ENCODE measurements around the gene SSH2. TPM values are rescaled to one million over a fixed set of nuclear protein-coding genes. Genes with fewer than 3 reads are reported as not detected.

SSH2 gene
- total RNA-seq, 4 donors from 2014 or later = 140 to 241 (median 172) TPM

DNA sequence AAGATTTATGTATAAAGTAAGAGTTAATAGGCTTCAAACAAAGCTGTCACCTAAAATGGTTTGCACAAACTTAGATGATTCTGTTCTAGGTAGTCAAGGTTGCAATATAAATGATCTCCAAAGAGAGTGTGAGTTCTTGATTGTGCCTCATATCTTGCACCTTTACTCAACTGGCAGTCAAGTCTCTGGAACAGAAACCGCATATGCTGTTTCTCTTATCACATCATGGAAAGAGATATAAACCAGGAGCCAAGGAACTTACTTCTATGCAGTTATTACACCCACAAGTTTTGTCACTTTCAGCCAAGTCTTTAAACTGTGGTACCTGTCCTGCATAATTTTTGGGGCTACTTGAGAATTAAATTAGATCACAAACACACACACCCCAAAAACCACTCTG, 5.2 kb downstream of the SSH2 start:
- Histone ChIP-seq H3K4me1 (peaks cover 24 to 30% of the 10 kb centered on the region in 2 donors), H3K4me3 (no peak overlapping the region), H3K27ac (no peak overlapping the region), H3K9me3 (no peaks in the 10 kb centered on the region), H3K27me3 (no peaks in the 10 kb centered on the region), H3K36me3 (no peaks in the 10 kb centered on the region)
- DNase-seq (no peak), ATAC-seq (no peak)
- no peak for TF ChIP-seq POLR2A (IDR thresholded peaks at IDR 0.05)
- TF ChIP-seq, protein P1, sequence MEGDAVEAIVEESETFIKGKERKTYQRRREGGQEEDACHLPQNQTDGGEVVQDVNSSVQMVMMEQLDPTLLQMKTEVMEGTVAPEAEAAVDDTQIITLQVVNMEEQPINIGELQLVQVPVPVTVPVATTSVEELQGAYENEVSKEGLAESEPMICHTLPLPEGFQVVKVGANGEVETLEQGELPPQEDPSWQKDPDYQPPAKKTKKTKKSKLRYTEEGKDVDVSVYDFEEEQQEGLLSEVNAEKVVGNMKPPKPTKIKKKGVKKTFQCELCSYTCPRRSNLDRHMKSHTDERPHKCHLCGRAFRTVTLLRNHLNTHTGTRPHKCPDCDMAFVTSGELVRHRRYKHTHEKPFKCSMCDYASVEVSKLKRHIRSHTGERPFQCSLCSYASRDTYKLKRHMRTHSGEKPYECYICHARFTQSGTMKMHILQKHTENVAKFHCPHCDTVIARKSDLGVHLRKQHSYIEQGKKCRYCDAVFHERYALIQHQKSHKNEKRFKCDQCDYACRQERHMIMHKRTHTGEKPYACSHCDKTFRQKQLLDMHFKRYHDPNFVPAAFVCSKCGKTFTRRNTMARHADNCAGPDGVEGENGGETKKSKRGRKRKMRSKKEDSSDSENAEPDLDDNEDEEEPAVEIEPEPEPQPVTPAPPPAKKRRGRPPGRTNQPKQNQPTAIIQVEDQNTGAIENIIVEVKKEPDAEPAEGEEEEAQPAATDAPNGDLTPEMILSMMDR (IDR thresholded peaks at IDR 0.05 in 4 of 5, conservative IDR thresholded peaks at IDR 0.05 in 1 of 5) = no peak
- intact Hi-C loops (cut with DNase I; ENCODE audit: low total_unique reads) = no loop called here
- in situ Hi-C loops (cut with MboI; ENCODE audit: low sequenced_read_pairs in 4 of 4) = loop anchor here (25.0 kb wide), 3 partner anchors 312 to 362 kb away; partner anchors contain the start of genes CORO6 (in 3 of the 4), ABHD15 (in 1 of the 4), ANKRD13B (in 1 of the 4) and GIT1 (in 1 of the 4)

DNA sequence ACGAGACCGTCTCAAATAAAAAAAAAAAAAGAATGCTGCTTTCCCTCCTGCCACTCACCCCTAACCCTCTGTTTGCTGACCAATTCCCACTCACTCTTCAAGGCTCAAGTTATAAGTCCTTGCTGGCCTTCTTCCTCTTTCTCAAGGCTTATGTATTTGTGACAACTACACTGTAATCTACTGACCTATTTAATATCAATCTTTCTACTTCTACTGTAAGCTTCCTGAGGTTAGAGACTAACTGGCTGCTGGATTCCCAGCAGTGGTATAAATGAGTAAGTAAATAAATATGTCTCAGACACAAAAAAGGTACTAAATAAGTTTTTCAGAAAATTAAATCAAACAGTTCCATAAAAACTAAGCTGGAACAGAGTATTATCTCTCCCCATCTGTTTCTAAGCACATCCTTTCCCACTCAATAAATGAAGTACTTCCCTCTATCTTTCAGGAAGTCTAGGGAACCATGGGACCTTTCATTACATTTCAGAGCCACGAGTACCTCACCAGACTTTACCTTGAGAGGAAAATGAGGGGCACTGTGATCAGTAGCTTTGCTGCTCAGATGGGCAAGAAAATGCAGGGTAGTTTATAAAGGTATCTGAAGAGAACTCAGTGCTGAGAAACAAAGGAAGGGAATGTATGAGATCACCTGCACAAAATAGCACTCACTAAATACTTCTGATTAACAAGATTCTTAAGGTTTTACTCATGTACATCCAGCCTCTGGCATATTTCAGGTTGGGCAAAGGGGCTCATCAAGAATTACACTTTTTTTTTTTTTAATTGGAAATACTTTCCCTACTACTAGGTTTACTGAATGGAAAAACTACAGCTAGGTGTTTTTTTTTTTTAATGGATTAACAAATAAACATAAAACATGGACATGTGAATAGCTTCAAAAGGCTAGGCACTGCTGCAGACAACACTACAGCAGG, 10.8 kb downstream of the SSH2 start:
- Histone ChIP-seq H3K4me3 (no peak overlapping the region), H3K27ac (no peak overlapping the region), H3K36me3 (no peaks in the 10 kb centered on the region), H3K9me3 (no peaks in the 10 kb centered on the region), H3K27me3 (no peaks in the 10 kb centered on the region), H3K4me1 (peaks cover 11 to 20% of the 10 kb centered on the region in 2 donors)
- ATAC-seq (no peak), DNase-seq (no peak)
- in situ Hi-C loops (cut with MboI; ENCODE audit: low sequenced_read_pairs in 4 of 4) (loop anchor here in 1 of 4 donors (25.0 kb wide), 1 partner anchor 307 kb away; the partner anchor contains the start of gene CORO6), intact Hi-C loops (cut with DNase I; ENCODE audit: low total_unique reads) (no loop called here)
- TF ChIP-seq, protein P1 (IDR thresholded peaks at IDR 0.05 in 4 of 5, conservative IDR thresholded peaks at IDR 0.05 in 1 of 5) = no peak
- TF ChIP-seq POLR2A (IDR thresholded peaks at IDR 0.05) = no peak

DNA sequence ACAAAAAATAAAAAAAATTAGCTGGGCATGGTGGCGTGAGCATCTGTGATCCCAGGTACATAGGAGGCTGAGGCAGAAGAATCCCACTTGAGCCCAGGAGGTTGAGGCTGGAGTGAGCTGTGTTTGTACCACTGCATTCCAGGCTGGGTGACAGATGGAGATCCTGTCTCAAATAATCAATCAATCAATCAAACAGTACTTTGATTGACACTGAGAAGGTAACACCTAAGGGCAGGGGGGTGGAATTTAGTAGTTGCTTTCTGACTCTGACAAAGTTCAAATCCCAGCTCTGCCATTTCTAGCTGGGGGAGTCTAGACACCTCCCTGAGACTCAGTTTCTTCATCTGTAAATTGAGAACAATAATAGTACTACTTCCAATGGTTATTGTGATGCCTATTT, 12.0 kb downstream of the SSH2 start:
- TF ChIP-seq, protein P1 (IDR thresholded peaks at IDR 0.05 in 4 of 5, conservative IDR thresholded peaks at IDR 0.05 in 1 of 5) = no peak
- no peak for TF ChIP-seq POLR2A (IDR thresholded peaks at IDR 0.05)
- ATAC-seq = no peak
- in situ Hi-C loops (cut with MboI; ENCODE audit: low sequenced_read_pairs in 4 of 4) = loop anchor here in 1 of 4 donors (25.0 kb wide), 1 partner anchor 306 kb away; the partner anchor contains the start of gene CORO6
- intact Hi-C loops (cut with DNase I; ENCODE audit: low total_unique reads) = no loop called here
- Histone ChIP-seq H3K36me3 (no peaks in the 10 kb centered on the region), H3K27me3 (no peaks in the 10 kb centered on the region), H3K9me3 (no peaks in the 10 kb centered on the region), H3K4me1 (peaks cover 11 to 20% of the 10 kb centered on the region in 2 donors), H3K4me3 (no peak overlapping the region), H3K27ac (no peak overlapping the region)
- no peak for DNase-seq

DNA sequence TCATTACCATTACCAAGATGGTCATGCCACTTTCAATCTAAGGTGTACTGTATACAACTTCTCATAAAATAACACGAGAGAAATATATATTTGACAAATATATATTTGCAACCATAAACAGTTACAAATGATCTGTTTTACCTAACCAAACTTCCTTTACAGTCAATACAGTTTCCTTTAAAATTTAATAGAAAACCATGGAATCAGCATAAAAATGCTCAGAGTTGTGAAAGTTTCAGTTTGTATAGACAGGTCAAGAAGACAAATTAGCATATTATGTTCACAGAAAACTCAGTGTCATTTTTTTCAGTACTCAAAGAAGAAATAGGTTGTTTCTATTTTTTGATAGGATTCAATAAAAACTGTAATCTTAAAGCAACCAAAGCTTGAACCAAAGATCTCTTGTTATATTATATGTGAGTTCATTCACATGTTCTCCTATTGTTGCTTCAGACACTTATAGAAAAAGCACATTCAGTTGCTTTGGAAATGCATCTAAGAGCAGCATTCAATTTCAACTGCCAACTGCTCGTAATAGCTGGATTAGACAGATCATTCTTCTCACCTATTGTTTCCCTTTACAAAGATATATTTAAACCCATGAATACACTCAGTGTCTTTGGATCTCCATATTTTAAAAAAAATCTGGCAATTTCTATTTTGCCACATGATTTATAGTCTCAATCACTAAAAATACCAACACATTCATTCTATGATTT, 15.1 kb downstream of the SSH2 start:
- no peak for DNase-seq
- no peak for TF ChIP-seq POLR2A (IDR thresholded peaks at IDR 0.05)
- TF ChIP-seq, protein P1 (IDR thresholded peaks at IDR 0.05 in 4 of 5, conservative IDR thresholded peaks at IDR 0.05 in 1 of 5) = no peak
- ATAC-seq = no peak
- in situ Hi-C loops (cut with MboI; ENCODE audit: low sequenced_read_pairs in 4 of 4) (loop anchor here in 1 of 4 donors (25.0 kb wide), 1 partner anchor 303 kb away; the partner anchor contains the start of gene CORO6), intact Hi-C loops (cut with DNase I; ENCODE audit: low total_unique reads) (no loop called here)
- H3K4me1 ChIP-seq = peaks cover 30 to 34% of the 10 kb centered on the region in 2 donors
- no peak overlapping the region for H3K27ac ChIP-seq
- H3K9me3 ChIP-seq = no peaks in the 10 kb centered on the region
- no peak overlapping the region for H3K4me3 ChIP-seq
- H3K36me3 ChIP-seq = no peaks in the 10 kb centered on the region
- no peaks in the 10 kb centered on the region for H3K27me3 ChIP-seq
